ENCODE data around the gene KRT40.

- no peak for TF ChIP-seq POLR2A (IDR thresholded peaks at IDR 0.05; ENCODE audit: low read depth, low read length)
- TF ChIP-seq CTCF (IDR thresholded peaks at IDR 0.05; ENCODE audit: extremely low read depth in 1 of 2, insufficient read depth in 1 of 2, low read depth in 1 of 2, low read length in 2 of 2), result no peak
- no peak for TF ChIP-seq MAX (IDR thresholded peaks at IDR 0.05; ENCODE audit: insufficient read depth, insufficient read length)
- no peak for TF ChIP-seq POLR2AphosphoS5 (IDR thresholded peaks at IDR 0.05; ENCODE audit: insufficient read depth, low read depth, low read length)
Measured at GRCh38 chr17:40951011-40951622, 33.0 kb downstream of the KRT40 start.
